DMS53 (cell line): ENCODE results near the gene PSEN1.

Experiments
- DNase-seq: peaks from one replicate; lab custom pipeline; 2025; lab: John Stamatoyannopoulos, UW

The PSEN1 gene

DNA sequence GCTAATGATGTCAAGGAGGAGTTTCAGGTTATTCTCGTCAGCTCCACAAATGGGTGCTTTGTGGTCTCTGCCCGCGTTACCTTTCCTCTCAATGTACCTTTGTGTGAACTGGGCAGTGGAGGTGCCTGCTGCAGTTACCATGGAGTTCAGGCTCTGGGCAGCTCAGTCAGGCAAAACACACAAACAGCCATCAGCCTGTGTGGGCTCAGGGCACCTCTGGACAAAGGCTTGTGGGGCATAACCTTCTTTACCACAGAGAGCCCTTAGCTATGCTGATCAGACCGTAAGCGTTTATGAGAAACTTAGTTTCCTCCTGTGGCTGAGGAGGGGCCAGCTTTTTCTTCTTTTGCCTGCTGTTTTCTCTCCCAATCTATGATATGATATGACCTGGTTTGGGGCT is 84.3 kb downstream of the PSEN1 start:
- no peak for DNase-seq

DNA sequence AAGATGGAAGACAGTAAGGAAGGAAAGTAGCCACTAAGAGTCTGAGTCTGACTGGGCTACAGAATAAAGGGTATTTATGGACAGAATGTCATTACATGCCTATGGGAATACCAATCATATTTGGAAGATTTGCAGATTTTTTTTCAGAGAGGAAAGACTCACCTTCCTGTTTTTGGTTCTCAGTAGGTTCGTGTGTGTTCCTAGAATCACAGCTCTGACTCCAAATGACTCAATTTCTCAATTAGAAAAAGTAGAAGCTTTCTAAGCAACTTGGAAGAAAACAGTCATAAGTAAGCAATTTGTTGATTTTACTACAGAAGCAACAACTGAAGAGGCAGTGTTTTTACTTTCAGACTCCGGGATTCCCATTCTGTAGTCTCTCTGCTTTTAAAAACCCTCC is 85.6 kb downstream of the PSEN1 start:
- DNase-seq, result no peak

DNA sequence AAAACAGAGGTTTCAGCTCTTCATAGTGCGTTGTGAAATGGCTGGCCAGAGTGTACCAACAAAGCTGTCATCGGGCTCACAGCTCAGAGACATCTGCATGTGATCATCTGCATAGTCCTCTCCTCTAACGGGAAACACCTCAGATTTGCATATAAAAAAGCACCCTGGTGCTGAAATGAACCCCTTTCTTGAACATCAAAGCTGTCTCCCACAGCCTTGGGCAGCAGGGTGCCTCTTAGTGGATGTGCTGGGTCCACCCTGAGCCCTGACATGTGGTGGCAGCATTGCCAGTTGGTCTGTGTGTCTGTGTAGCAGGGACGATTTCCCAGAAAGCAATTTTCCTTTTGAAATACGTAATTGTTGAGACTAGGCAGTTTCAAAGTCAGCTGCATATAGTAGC is 86.7 kb downstream of the PSEN1 start:
- no peak for DNase-seq

GRCh38 chr14:73225496-73225895 is 89.2 kb downstream of the PSEN1 start:
- no peak for DNase-seq

GRCh38 chr14:73227812-73228781 is 91.8 kb downstream of the PSEN1 start:
- no peak for DNase-seq

GRCh38 chr14:73230051-73230450 is 93.7 kb downstream of the PSEN1 start:
- no peak for DNase-seq

DNA sequence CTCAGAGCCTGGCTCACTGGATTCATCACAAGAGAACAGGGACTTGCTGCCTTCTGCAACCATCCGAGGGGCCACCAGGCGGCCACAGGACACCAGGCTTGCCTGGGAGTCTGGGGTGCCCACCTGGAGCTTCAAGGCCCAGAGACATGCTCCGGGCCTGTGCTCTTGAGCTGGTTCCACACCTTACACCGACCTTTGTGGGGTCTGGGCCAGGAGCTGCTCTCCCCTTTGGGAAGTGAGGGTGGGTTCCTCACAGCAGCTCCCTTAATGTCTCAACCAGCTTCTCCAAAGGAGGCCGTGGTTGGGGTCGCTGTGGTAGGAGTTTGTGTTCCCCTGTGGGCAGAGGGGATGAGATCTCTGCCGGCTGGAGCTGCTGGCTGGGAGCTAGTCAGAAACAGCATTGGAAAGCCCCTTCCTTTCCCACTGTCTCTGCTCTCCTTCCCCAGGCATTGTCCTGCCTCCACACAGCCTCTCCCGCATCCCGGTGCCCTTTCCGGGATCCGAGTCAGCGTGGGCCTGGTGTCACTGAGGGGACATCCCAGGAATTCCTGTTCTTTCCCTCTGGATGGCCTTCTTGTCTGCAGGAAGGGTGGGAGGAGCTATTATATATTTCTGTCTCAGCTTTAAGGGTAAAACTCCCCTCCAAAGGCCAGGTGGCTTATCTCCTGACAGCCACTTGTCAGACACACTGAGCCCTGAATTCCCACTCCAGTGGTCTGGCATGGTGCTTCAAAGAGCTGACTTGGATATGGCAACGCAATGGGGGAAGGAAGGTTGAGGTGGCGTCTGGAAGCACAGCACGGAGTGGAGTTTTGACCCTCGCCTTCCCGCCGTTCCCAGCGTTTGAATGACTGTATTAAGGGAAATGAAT is 95.9 kb downstream of the PSEN1 start:
- DNase-seq, result peak; percentile 43

DNA sequence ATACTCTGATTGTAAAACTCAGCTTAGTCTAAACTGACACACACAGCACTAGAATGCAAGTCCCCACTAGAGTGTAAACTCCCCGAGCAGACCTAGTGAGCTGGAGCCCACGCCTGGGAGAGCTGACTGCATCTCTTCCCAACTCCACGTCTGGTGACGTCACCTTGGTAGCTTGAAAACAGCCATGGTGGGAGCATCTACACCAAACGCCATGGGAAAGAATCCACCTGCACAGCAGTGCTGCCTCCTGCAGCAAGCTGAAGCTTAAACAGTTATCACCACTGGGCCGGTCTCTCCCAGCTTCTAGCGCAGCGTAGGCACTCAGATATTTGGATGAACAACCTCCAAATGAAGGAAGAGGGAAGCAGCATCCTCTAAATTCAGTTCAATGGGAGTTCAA is 96.7 kb downstream of the PSEN1 start:
- DNase-seq, result peak; percentile 23

GRCh38 chr14:73233564-73233963 is 97.3 kb downstream of the PSEN1 start:
- no peak for DNase-seq

GRCh38 chr14:73234029-73234428 is 97.7 kb downstream of the PSEN1 start:
- no peak for DNase-seq

- no peak for DNase-seq
Measured at GRCh38 chr14:73234586-73235394, 98.5 kb downstream of the PSEN1 start.

DNA sequence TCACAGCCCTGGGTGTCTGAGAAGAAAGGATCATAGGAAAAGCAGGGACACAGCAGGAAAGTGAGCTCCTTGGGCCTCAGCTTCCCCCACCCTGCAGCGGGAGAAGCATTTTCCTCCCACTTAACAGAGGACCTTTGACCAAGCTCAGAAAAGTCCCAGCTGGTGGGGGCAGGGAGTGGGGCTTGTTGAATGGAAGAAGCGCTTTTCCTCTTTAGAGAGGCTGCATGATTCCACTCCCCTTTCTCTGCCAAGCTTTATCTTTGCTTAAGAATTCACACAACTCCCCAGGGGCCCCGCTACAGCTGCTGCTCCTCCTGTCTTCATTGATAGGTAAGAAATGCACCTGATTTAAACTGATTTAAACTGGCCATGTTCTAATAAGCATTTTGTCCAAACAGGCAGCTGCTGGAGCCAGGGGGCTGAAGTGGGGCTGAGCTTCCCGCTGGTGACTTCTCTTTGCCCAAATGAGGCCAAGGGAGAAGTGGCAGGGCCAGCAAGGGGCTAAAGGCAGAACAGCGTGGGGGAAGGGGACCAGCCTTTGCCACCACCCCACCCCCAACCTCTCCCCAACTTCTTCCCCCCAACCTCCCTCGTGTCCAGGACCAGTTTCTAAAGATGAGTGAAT is 99.3 kb downstream of the PSEN1 start:
- no peak for DNase-seq

DNA sequence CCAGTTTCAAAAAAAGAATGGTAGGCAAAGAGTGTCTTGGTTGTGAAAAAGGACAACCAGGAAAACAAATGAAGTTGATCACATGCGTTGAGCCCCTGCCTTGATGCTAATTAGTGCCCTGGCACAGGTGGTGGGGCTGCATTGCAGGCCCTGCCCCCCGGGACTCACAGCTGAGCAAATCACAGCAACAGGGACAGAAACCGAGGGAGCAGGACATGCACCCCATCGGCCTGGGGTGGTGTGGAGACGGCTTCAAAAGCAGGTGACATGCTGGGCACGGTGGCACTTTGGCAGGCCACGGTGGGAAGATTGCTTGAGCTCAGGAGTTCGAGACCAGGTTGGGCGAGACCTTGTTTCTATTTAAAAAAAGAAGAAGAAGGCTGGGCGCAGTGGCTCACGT is 99.8 kb downstream of the PSEN1 start:
- no peak for DNase-seq

DNA sequence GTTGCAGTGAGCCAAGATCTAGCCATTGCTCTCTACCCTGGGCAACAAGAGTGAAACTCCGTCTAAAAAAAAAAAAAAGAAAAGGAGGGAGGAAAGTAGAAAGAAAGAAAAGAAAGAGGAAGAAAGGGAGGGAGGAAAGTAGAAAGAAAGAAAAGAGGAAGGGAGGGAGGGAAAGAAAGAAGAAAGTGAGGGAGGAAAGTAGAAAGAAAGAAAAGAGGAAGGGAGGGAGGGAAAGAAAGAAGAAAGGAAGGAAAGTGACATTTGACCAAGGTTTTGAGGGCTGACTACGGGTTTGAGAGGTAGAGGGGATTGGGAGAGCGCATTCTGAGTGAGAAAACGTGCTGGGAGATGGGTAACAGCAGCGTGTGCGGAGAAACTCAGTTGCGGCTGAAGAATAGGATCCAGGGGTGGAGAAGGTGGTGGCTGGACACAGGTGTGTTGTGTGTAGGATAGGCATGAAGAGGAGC is 100.5 kb downstream of the PSEN1 start:
- no peak for DNase-seq

- DNase-seq, result peak; percentile 59
Measured at GRCh38 chr14:73237219-73237785, 101.0 kb downstream of the PSEN1 start, which contains the start of gene PAPLN. TSS of gene PAPLN (plus strand) at chr14:73237506. CDS start at chr14:73239779, 2,273 bp downstream.

- peak; percentile 34 for DNase-seq
Measured at GRCh38 chr14:73237786-73238423, 101.6 kb downstream of the PSEN1 start.

DNA sequence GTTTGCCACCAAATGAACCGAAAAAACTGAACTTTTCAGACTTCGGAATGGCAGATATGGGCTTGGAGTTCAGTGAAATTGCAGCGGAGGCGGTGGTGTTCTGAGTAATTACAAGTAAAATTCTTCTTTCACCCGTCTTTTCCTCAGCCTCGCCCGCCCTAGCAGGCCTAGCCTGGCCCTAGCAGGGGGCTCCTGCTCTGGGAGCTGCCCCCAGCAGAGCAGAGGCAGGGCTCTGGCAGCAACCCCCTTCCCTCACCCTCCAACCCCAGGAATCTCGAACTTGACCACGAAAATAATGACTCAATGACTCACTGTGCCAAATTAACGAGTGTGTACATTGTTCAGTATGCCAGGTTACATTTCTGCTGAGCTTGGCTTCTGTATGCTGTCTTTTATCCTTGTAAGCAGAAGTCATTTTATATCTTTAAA is 102.1 kb downstream of the PSEN1 start:
- DNase-seq, result peak; percentile 37

- DNase-seq, result peak; percentile 15
Measured at GRCh38 chr14:73238941-73239340, 102.6 kb downstream of the PSEN1 start.

- DNase-seq, result peak; percentile 22
Measured at GRCh38 chr14:73239393-73240241, 103.3 kb downstream of the PSEN1 start.
